Small intestine (tissue), 4 donors: Measurements from ENCODE around the gene TMEM242. TPM values are rescaled to one million over a fixed set of nuclear protein-coding genes. Genes with fewer than 3 reads are reported as not detected.

Experiments used
- polyA plus RNA-seq, 4 donors: library from polyadenylated mRNA; stranded (reverse) in 3 of 4; unstranded in 1 of 4; fragments of 200-250 nt in 3 of 4; fragments of 120-200 nt in 1 of 4; gene quantifications; one replicate each; pipeline versions ENCODE4 v1.2.1 to v1.2.3, GENCODE V29; 2013
- donor health status: healthy with polysubstance abuse.
- donor health status: Bipolar disorder and iron deficiency.
- donor health status: healthy.

TMEM242 gene
- polyA plus RNA-seq, 4 donors, result 3.8 to 9.5 (median 5.7) TPM

Other genes with a start within 250 kb of the TMEM242 start
- 10 to 100 TPM in 2 of 4 donors, 1 to 10 TPM in 2; 3.4 to 27.7 (median 10.3) TPM for gene ZDHHC14, start 57.7 kb upstream of the TMEM242 start, polyA plus RNA-seq